SK-N-SH treated with all-trans-retinoic acid at 6 μM for 48 hours (cell line): ENCODE measurements around the gene BNC2.

Experiments
- ATAC-seq: fragments of 200-7000 bp; cut with Tn5 transposase; 3 replicates; pipeline ENCODE4 v1.9.1; 2020; ENCODE audit warnings: mild to moderate bottlenecking, moderate library complexity
- ARNTL ChIP-seq: fragments of 450-650 bp; formaldehyde crosslinking; IDR thresholded peaks from 2 replicates; pipeline ENCODE4 v1.5.0; 2020; ENCODE audit warnings: low read depth, mild to moderate bottlenecking, moderate library complexity, borderline replicate concordance
- BACH2 ChIP-seq: fragments of 250-450 bp; sonication (Bioruptor Pico); IDR thresholded peaks from 2 replicates; pipeline ENCODE4 v1.9.0; 2021; ENCODE audit warnings: mild to moderate bottlenecking, borderline replicate concordance
- CREB5 ChIP-seq: fragments of 250-450 bp; sonication (Bioruptor Pico); IDR thresholded peaks from 2 replicates; pipeline ENCODE4 v1.5.1; 2020; ENCODE audit warnings: low read depth, mild to moderate bottlenecking, moderate library complexity
- CSDC2 ChIP-seq: fragments of 250-450 bp; sonication (Bioruptor Pico); IDR thresholded peaks from 2 replicates; pipeline ENCODE4 v1.5.0; 2020; ENCODE audit warnings: mild to moderate bottlenecking, moderate library complexity
- CSRNP3 ChIP-seq: fragments of 250-450 bp; sonication (Bioruptor Pico); IDR thresholded peaks from 2 replicates; pipeline ENCODE4 v1.5.1; 2021; ENCODE audit warnings: mild to moderate bottlenecking, moderate library complexity
- ESRRG ChIP-seq: fragments of 250-450 bp; sonication (Bioruptor Pico); IDR thresholded peaks from 2 replicates; pipeline ENCODE4 v1.6.1; 2021; ENCODE audit warnings: mild to moderate bottlenecking
- GLIS3 ChIP-seq: fragments of 250-450 bp; sonication (Bioruptor Pico); IDR thresholded peaks from 2 replicates; pipeline ENCODE4 v1.5.0; 2020; ENCODE audit warnings: mild to moderate bottlenecking, moderate library complexity
- ISL1 ChIP-seq: fragments of 250-450 bp; sonication (Bioruptor Pico); IDR thresholded peaks from 2 replicates; pipeline ENCODE4 v2.1.2; 2022; ENCODE audit warnings: mild to moderate bottlenecking, moderate library complexity
- OSR1 ChIP-seq: fragments of 250-450 bp; sonication (Bioruptor Pico); IDR thresholded peaks from 2 replicates; pipeline ENCODE4 v1.8.0; 2022; ENCODE audit warnings: moderate library complexity, mild to moderate bottlenecking, inconsistent platforms
- PATZ1 ChIP-seq: fragments of 250-450 bp; sonication (Bioruptor Pico); IDR thresholded peaks from 2 replicates; pipeline ENCODE4 v1.8.0; 2020; ENCODE audit warnings: mild to moderate bottlenecking, moderate library complexity, borderline replicate concordance
- POU6F1 ChIP-seq: fragments of 250-450 bp; sonication (Bioruptor Pico); IDR thresholded peaks from 2 replicates; pipeline ENCODE4 v1.8.0; 2021; ENCODE audit warnings: low read depth, mild to moderate bottlenecking, moderate library complexity, borderline replicate concordance
- PPARA ChIP-seq: fragments of 250-450 bp; sonication (Bioruptor Pico); IDR thresholded peaks from 2 replicates; pipeline ENCODE4 v1.5.0; 2020; ENCODE audit warnings: mild to moderate bottlenecking, borderline replicate concordance
- SNAI2 ChIP-seq: fragments of 250-450 bp; sonication (Bioruptor Pico); IDR thresholded peaks from 2 replicates; pipeline ENCODE4 v1.5.0; 2020; ENCODE audit warnings: mild to moderate bottlenecking, moderate library complexity
- TCF4 ChIP-seq: fragments of 250-450 bp; sonication (Bioruptor Pico); IDR thresholded peaks from 2 replicates; pipeline ENCODE4 v1.8.0; 2021; ENCODE audit warnings: mild to moderate bottlenecking, moderate library complexity, borderline replicate concordance
- TOX ChIP-seq: fragments of 250-450 bp; sonication (Bioruptor Pico); IDR thresholded peaks from 2 replicates; pipeline ENCODE4 v1.8.0; 2021; ENCODE audit warnings: mild to moderate bottlenecking, moderate library complexity, borderline replicate concordance
- ZC3H10 ChIP-seq: fragments of 250-450 bp; sonication (Bioruptor Pico); IDR thresholded peaks from 2 replicates; pipeline ENCODE4 v1.5.1; 2021; ENCODE audit warnings: mild to moderate bottlenecking, moderate library complexity
- ZFP3 ChIP-seq: fragments of 250-450 bp; sonication (Bioruptor Pico); IDR thresholded peaks from 2 replicates; pipeline ENCODE4 v1.5.0; 2020; ENCODE audit warnings: mild to moderate bottlenecking, moderate library complexity
- ZFP30 ChIP-seq: fragments of 450-650 bp; formaldehyde crosslinking; IDR thresholded peaks from 2 replicates; pipeline ENCODE4 v1.5.0; 2022; ENCODE audit warnings: mild to moderate bottlenecking, moderate library complexity
- ZNF565 ChIP-seq: fragments of 450-650 bp; formaldehyde crosslinking; conservative IDR thresholded peaks from 2 replicates; pipeline ENCODE4 v1.5.0; 2020; ENCODE audit warnings: low read depth, mild to moderate bottlenecking, moderate library complexity
- ZNF70 ChIP-seq: fragments of 450-650 bp; formaldehyde crosslinking; IDR thresholded peaks from 2 replicates; pipeline ENCODE4 v1.5.0; 2020; ENCODE audit warnings: mild to moderate bottlenecking, moderate library complexity
- ZNF8 ChIP-seq: fragments of 450-650 bp; formaldehyde crosslinking; IDR thresholded peaks from 2 replicates; pipeline ENCODE4 v1.5.0; 2020; ENCODE audit warnings: mild to moderate bottlenecking, moderate library complexity

BNC2 gene

GRCh38 chr9:16640649-16641048 lies 229.8 kb downstream of the BNC2 start:
- no peak for TF ChIP-seq TCF4 (CRISPR knock-in tag)
- no peak for TF ChIP-seq POU6F1 (CRISPR knock-in tag)
- TF ChIP-seq ZFP3 (CRISPR knock-in tag), result no peak
- no peak for TF ChIP-seq GLIS3 (CRISPR knock-in tag)
- no peak for TF ChIP-seq ZNF8
- no peak for TF ChIP-seq ARNTL (CRISPR knock-in tag)
- TF ChIP-seq ZC3H10, result no peak
- TF ChIP-seq CSDC2 (CRISPR knock-in tag), result no peak
- peak; percentile 77 for ATAC-seq

- no peak for ATAC-seq
- TF ChIP-seq GLIS3 (CRISPR knock-in tag) (no peak), ZNF8 (no peak), PPARA (no peak), BACH2 (CRISPR knock-in tag) (no peak), ZFP30 (CRISPR knock-in tag) (no peak), SNAI2 (CRISPR knock-in tag) (no peak), TOX (CRISPR knock-in tag) (no peak), CSRNP3 (CRISPR knock-in tag) (no peak), POU6F1 (CRISPR knock-in tag) (no peak), ISL1 (CRISPR knock-in tag) (no peak), CREB5 (no peak), CSDC2 (CRISPR knock-in tag) (no peak), ZFP3 (CRISPR knock-in tag) (no peak), ESRRG (CRISPR knock-in tag) (no peak), TCF4 (CRISPR knock-in tag) (no peak), ZNF70 (CRISPR knock-in tag) (no peak), OSR1 (CRISPR knock-in tag) (no peak), PATZ1 (no peak)
These were observed 230.8 kb downstream of the BNC2 start for GRCh38 chr9:16639644-16640043.

- no peak for ATAC-seq
- no peak for TF ChIP-seq ZFP30 (CRISPR knock-in tag)
- TF ChIP-seq ISL1 (CRISPR knock-in tag), result no peak
- no peak for TF ChIP-seq TOX (CRISPR knock-in tag)
- no peak for TF ChIP-seq PATZ1
- no peak for TF ChIP-seq GLIS3 (CRISPR knock-in tag)
- TF ChIP-seq ZNF565 (CRISPR knock-in tag), result no peak
- TF ChIP-seq ZNF70 (CRISPR knock-in tag), result no peak
- TF ChIP-seq ZFP3 (CRISPR knock-in tag), result no peak
- TF ChIP-seq POU6F1 (CRISPR knock-in tag), result no peak
- no peak for TF ChIP-seq ZNF8
- no peak for TF ChIP-seq CSRNP3 (CRISPR knock-in tag)
These were observed 232.6 kb downstream of the BNC2 start for GRCh38 chr9:16637911-16638310.
